Heart right ventricle (tissue), 16 donors: ENCODE results near the gene CCDC92B. TPM values are rescaled to one million over a fixed set of nuclear protein-coding genes. Genes with fewer than 3 reads are reported as not detected.

ENCODE experiments used
- ATAC-seq, 8 donors: fragments of 200-7000 bp; cut with Tn5 transposase; one replicate each; pipeline ENCODE4 v1.9.1; 2020; ENCODE audit warnings: mild to moderate bottlenecking in 8 of 8, moderate library complexity in 8 of 8, moderate number of reproducible peaks in 1 of 8
- DNase-seq, 2 donors: peaks; one replicate each; pipeline ENCODE4 v3.0.0-alpha.2; 2020
- H3K27ac ChIP-seq, 10 donors: fragments of 200-600 bp; sonication (generic) in 2 of 10; one replicate each; pipeline versions ENCODE4 v1.5.0 to v1.8.0; 2020 to 2022; ENCODE audit warnings: mild to moderate bottlenecking in 3 of 10
- H3K27me3 ChIP-seq, 7 donors: fragments of 200-600 bp; one replicate each; pipeline ENCODE4 v1.8.0; 2021 to 2022; ENCODE audit warnings: mild to moderate bottlenecking in 2 of 7
- H3K36me3 ChIP-seq, 9 donors: fragments of 200-600 bp; sonication (generic) in 1 of 9; one replicate each; pipeline versions ENCODE4 v1.5.0 to v1.8.0; 2020 to 2022; ENCODE audit warnings: mild to moderate bottlenecking in 2 of 9
- H3K4me1 ChIP-seq, 9 donors: fragments of 200-600 bp; sonication (generic) in 1 of 9; one replicate each; pipeline versions ENCODE4 v1.5.0 to v1.8.0; 2020 to 2022; ENCODE audit warnings: mild to moderate bottlenecking in 4 of 9
- H3K4me3 ChIP-seq, 10 donors: fragments of 200-600 bp; sonication (generic) in 2 of 10; one replicate each; pipeline versions ENCODE4 v1.5.0 to v1.8.0; 2020 to 2022; ENCODE audit warnings: mild to moderate bottlenecking in 7 of 10, moderate library complexity in 2 of 10
- H3K9me3 ChIP-seq, 11 donors: fragments of 200-600 bp in 10 of 11; sonication (generic) in 2 of 11; one replicate each; pipeline versions ENCODE4 v1.5.0 to v1.8.0; 2013 to 2022; ENCODE audit warnings: mild to moderate bottlenecking in 2 of 11, control low read depth in 1 of 11, moderate library complexity in 1 of 11
- WGBS, 2 donors: extraction: QIAGEN DNeasy Blood & Tissue Kit; methylation state at CpG; one replicate each; pipeline ENCODE4 v1.1.7; 2013; ENCODE audit warnings: inconsistent platforms in 1 of 2; 5-methylcytosine and 5-hydroxymethylcytosine counted together
- intact Hi-C, 10 donors: fragments of 100-400 bp; cut with DNase I; formaldehyde crosslinking; loops; one replicate each; pipeline versions ENCODE4 v1.11.1 to v1.14.2; 2022
- polyA plus RNA-seq, 2 donors: library from polyadenylated mRNA; stranded (reverse); fragments of 200-250 nt; gene quantifications; one replicate each; pipeline ENCODE4 v1.2.3, GENCODE V29; 2013
- total RNA-seq, 10 donors: library from RNA; stranded (reverse); fragmentation: NEBNext Ultra II Directional in 3 of 10; extraction: Animal tissue kit (Norgen Biotek cat#: 25700) in 3 of 10; gene quantifications; one replicate each; pipeline versions ENCODE4 v1.2.1 to v1.2.4, GENCODE V29; 2021 to 2023
- TF ChIP-seq, protein P1 (sequence below), 9 donors: fragments of 200-600 bp; sonication (generic) in 2 of 9; IDR thresholded peaks; one replicate each; pipeline versions ENCODE4 v1.5.0 to v1.8.0; 2021 to 2022; ENCODE audit warnings: antibody characterized with exemption in 9 of 9, mild to moderate bottlenecking in 5 of 9, moderate library complexity in 1 of 9
- donor health status: Arrhythmogenic right ventricular cardiomyopathy.
- donor health status: ischemic (EF 13 %, LVEDD 7.1; RV severe dilation, severe dysfunction).
- donor health status: healthy with polysubstance abuse.
- donor health status: DM: no; HTN: yes; CAD: no.
- donor health status: DM: no; HTN: no; CAD: no.
- donor health status: ischemic (EF 25% LVEDD 6.9; RV normal size, moderate dysfunction).
- donor health status: ischemic (EF 25% LVEDD 5.7; RV mildly dilated, moderate dysfunction).
- donor health status: healthy.
- donor health status: DM: yes; HTN: yes; CAD: no.
- donor health status: Ischemic cardiomyopathy.
- donor health status: ischemic (EF 35%, LVEDD 5.7; RV mildly dilated, moderate dysfunction).
- donor health status: nonischemic (EF 11% LVEDD 7.7; RV severe dilation, severe dysfunction).
- donor health status: DM: yes; HTN: yes; CAD: no.
- donor health status: PGD.
- donor health status: ischemic (EF 29% LVEDD 5.4; RV normal size, mild dysfunction).
- donor health status: nonischemic (EF 23%, LVEDD 6.1; RV moderate dilation, normal function).

The CCDC92B gene
- total and polyA plus RNA-seq, 12 donors: 0.06 to 0.44 (median 0.19) TPM

DNA sequence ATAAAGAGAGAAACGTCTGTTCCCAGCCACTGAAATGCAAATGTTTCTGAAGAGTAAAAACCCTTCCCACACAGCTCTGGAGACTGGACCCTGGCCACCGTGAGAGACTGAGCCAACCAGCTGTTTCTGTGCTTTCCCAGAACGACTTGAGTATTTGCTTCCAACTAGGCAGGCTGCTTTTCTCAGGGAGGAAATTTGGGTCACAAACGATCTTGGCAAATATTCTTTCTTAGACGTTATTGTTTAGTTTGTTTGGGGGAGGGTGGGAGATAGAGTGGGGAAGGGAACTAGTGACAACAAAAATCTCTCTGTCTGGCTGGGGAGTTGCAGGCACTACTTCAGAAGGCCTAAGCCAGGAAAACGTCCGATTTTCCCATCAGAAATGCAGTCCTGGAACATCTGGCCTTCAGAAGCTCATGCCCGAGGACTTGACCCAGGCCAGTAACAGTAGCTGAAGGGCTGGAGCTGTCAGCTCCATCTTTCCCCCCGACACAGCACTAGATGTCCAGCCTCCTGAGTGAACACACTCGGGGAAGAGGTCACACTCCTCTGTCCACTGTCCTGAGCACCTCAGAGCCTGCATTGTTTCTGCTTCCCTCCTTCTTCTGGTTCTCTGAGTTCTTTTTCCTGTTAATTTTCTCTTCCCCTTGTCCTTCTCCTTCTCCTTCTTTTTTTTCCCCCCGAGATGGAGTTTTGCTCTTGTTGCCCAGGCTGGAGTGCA is 4.0 kb downstream of the CCDC92B start:
- Histone ChIP-seq H3K9me3 (no peaks in the 10 kb centered on the region), H3K36me3 (no peaks in the 10 kb centered on the region), H3K27me3 (peaks cover 0 to 58% (median 46%) of the 10 kb centered on the region in 7 donors), H3K4me3 (no peak overlapping the region), H3K4me1 (peaks cover 0 to 4% (median 0%) of the 10 kb centered on the region in 9 donors), H3K27ac (peak overlapping the region in 1 of 10 donors; percentile 26)
- ATAC-seq: peak in 6 of 8 donors; percentile 34 to 78 (median 68)
- TF ChIP-seq, protein P1, sequence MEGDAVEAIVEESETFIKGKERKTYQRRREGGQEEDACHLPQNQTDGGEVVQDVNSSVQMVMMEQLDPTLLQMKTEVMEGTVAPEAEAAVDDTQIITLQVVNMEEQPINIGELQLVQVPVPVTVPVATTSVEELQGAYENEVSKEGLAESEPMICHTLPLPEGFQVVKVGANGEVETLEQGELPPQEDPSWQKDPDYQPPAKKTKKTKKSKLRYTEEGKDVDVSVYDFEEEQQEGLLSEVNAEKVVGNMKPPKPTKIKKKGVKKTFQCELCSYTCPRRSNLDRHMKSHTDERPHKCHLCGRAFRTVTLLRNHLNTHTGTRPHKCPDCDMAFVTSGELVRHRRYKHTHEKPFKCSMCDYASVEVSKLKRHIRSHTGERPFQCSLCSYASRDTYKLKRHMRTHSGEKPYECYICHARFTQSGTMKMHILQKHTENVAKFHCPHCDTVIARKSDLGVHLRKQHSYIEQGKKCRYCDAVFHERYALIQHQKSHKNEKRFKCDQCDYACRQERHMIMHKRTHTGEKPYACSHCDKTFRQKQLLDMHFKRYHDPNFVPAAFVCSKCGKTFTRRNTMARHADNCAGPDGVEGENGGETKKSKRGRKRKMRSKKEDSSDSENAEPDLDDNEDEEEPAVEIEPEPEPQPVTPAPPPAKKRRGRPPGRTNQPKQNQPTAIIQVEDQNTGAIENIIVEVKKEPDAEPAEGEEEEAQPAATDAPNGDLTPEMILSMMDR (IDR thresholded peaks at IDR 0.05): no peak
- WGBS, 2 donors: 30 to 31% methylated on average over 11 of the region's 11 CpGs
- intact Hi-C loops: no loop called here
- DNase-seq: peak in 1 of 2 donors; percentile 42

DNA sequence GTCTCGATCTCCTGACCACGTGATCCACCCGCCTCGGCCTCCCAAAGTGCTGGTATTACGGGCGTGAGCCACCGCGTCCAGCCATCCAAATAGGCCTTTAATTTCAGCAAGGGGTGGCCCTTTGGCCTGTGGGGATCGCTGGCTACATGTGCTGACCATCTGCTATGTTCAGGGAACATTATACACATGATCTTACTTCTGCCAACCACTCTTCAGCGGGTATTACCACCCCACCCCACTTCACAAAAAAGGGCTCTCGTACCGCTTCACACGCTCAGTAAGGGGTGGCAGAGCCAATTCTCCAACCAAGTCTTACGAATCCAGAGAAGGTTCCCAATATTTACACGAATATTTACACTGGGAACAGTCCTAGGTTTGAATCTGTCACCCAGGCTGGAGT is 11.8 kb downstream of the CCDC92B start:
- Histone ChIP-seq H3K4me1 (no peaks in the 10 kb centered on the region), H3K36me3 (no peaks in the 10 kb centered on the region), H3K9me3 (no peaks in the 10 kb centered on the region), H3K4me3 (no peak overlapping the region), H3K27ac (no peak overlapping the region), H3K27me3 (peaks cover 0 to 7% (median 0%) of the 10 kb centered on the region in 7 donors)
- TF ChIP-seq, protein P1 (IDR thresholded peaks at IDR 0.05): no peak
- ATAC-seq: no peak
- 91 to 94% methylated on average over 15 of the region's 15 CpGs for WGBS, 2 donors
- DNase-seq: no peak
- intact Hi-C loops: no loop called here

DNA sequence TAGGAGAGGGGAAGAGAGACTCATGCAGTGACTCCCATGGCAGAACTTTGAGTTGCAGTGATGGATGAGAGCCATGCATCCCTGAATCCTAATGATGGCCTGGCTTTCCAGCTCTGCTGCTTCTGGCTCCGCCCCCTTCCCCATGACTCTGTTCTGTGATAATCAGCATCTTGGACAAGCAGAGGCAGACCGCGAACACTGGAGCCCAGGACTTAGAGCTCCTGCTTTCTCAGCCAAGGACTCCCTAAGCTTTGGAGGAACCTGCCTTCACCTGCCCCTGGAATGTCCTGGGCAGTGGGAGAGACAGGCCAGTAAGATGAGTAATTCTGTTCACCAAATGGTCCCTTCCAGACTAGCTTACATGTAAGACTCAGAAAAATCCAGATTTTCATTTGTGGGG is 12.5 kb downstream of the CCDC92B start:
- no peak overlapping the region for H3K4me3 ChIP-seq
- H3K36me3 ChIP-seq: no peaks in the 10 kb centered on the region
- no peak overlapping the region for H3K27ac ChIP-seq
- WGBS, 2 donors: 68 to 71% methylated on average over 3 of the region's 3 CpGs
- DNase-seq (no peak), ATAC-seq (no peak)
- H3K27me3 ChIP-seq: peaks cover 0 to 7% (median 2%) of the 10 kb centered on the region in 7 donors
- intact Hi-C loops: no loop called here
- no peaks in the 10 kb centered on the region for H3K4me1 ChIP-seq
- no peaks in the 10 kb centered on the region for H3K9me3 ChIP-seq
- TF ChIP-seq, protein P1 (IDR thresholded peaks at IDR 0.05): no peak

GRCh38 chr17:2735896-2736295 is 13.6 kb downstream of the CCDC92B start:
- H3K27me3 ChIP-seq: peaks cover 0 to 14% (median 8%) of the 10 kb centered on the region in 7 donors
- H3K9me3 ChIP-seq: no peaks in the 10 kb centered on the region
- no peak overlapping the region for H3K27ac ChIP-seq
- no peak overlapping the region for H3K4me3 ChIP-seq
- intact Hi-C loops: no loop called here
- no peaks in the 10 kb centered on the region for H3K4me1 ChIP-seq
- DNase-seq (no peak), ATAC-seq (no peak)
- TF ChIP-seq, protein P1 (IDR thresholded peaks at IDR 0.05): no peak
- 91 to 92% methylated on average over 5 of the region's 5 CpGs for WGBS, 2 donors
- no peaks in the 10 kb centered on the region for H3K36me3 ChIP-seq
